HFFc6 (cell line): ENCODE measurements around the gene NHSL2. TPM values are rescaled to one million over a fixed set of nuclear protein-coding genes. Genes with fewer than 3 reads are reported as not detected.

ENCODE experiments used
- DNase-seq: peaks from one replicate; pipeline ENCODE4 v3.0.0-alpha.2; 2018
- H3K27ac Mint-ChIP-seq: 2 replicates; pipeline ENCODE4 v1.8.0; 2020; ENCODE audit warnings: mild to moderate bottlenecking, mixed read lengths
- H3K27me3 Mint-ChIP-seq: 2 replicates; pipeline ENCODE4 v1.8.0; 2021; ENCODE audit warnings: mild to moderate bottlenecking, moderate library complexity, mixed read lengths; ENCODE audit not compliant: insufficient read depth
- H3K36me3 Mint-ChIP-seq: 2 replicates; pipeline ENCODE4 v1.8.0; 2021; ENCODE audit warnings: low read depth, mixed read lengths
- H3K4me1 Mint-ChIP-seq: 2 replicates; pipeline ENCODE4 v1.8.0; 2020; ENCODE audit warnings: low read depth, mixed read lengths
- H3K4me3 Mint-ChIP-seq: 2 replicates; pipeline ENCODE4 v1.8.0; 2020; ENCODE audit warnings: mild to moderate bottlenecking, moderate library complexity, mixed read lengths
- H3K9me3 Mint-ChIP-seq: 2 replicates; pipeline ENCODE4 v1.8.0; 2020; ENCODE audit warnings: mild to moderate bottlenecking, mixed read lengths
- CTCF ChIP-seq: fragments of 200-600 bp; sonication (generic); IDR thresholded peaks from 2 replicates; pipeline ENCODE4 v1.5.0; 2021; ENCODE audit warnings: antibody characterized with exemption, mild to moderate bottlenecking
- total RNA-seq, 6 experiments: library from RNA; stranded (reverse); fragmentation: NEBNext Ultra II Directional; extraction: Animal tissue kit (Norgen Biotek cat#: 25700); gene quantifications; 2 replicates in 1 of 6; 3 replicates in 5 of 6; pipeline ENCODE4 v1.2.3, GENCODE V29; 2021

The NHSL2 gene
- total RNA-seq, 6 experiments from 2014 or later, result 0.28 to 1.1 (median 0.52) TPM

DNA sequence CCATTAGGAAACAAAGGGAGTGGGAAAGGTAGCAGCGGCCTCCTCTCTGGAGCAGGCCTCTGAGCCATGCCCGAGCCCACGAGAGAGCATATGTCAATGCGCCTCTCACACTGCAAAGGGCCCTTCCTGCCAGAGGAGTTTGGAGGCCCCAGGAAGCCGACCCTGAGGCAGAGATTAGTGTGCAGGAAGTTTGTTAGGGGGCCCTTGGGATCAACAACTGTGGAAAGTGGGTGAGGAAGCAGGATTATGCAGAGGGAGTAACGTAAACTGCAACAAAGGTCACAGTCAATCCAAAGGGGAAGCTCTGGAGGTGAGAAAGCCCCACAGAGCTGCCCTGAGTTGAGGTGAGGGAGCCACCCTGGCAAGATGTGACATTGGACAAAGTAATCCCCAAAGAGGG, 203.7 kb downstream of the NHSL2 start:
- H3K27me3 Mint-ChIP-seq, result peaks cover 16% of the 10 kb centered on the region
- no peak overlapping the region for H3K27ac Mint-ChIP-seq
- H3K4me3 Mint-ChIP-seq, result no peak overlapping the region
- H3K9me3 Mint-ChIP-seq, result no peaks in the 10 kb centered on the region
- no peak for TF ChIP-seq CTCF
- no peak for DNase-seq
- H3K36me3 Mint-ChIP-seq, result no peaks in the 10 kb centered on the region
- no peaks in the 10 kb centered on the region for H3K4me1 Mint-ChIP-seq

GRCh38 chrX:72114807-72115206, 204.2 kb downstream of the NHSL2 start:
- H3K9me3 Mint-ChIP-seq, result no peaks in the 10 kb centered on the region

DNA sequence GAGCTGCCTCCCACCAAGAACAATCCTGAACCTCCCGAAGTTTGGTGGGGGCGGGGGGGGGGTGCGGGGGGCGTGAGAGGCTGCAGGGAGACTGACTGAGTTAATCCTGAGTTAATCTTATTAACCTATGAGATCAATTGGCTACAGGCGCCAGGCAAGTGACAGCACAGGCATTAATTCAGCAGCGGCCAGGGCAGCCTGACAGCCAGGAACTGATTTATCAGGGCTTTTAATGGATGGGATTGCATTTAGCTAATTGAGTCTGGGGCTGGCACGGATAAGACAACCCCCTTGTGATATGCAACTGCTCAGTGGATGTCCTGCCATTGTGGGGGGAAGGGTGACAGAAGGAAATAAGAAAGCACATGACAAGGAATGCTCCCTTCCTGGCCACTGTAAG, 204.7 kb downstream of the NHSL2 start:
- DNase-seq, result no peak
- Mint-ChIP-seq H3K9me3 (no peaks in the 10 kb centered on the region), H3K27ac (no peak overlapping the region), H3K27me3 (peaks cover 16% of the 10 kb centered on the region), H3K36me3 (no peaks in the 10 kb centered on the region), H3K4me3 (no peak overlapping the region), H3K4me1 (no peaks in the 10 kb centered on the region)
- TF ChIP-seq CTCF, result no peak

More at GRCh38 chrX:72114807-72115206, 204.2 kb downstream of the NHSL2 start:
- no peak for TF ChIP-seq CTCF
- no peaks in the 10 kb centered on the region for H3K36me3 Mint-ChIP-seq
- H3K4me1 Mint-ChIP-seq, result no peaks in the 10 kb centered on the region
- no peak overlapping the region for H3K27ac Mint-ChIP-seq
- no peak for DNase-seq
- peaks cover 16% of the 10 kb centered on the region for H3K27me3 Mint-ChIP-seq
- H3K4me3 Mint-ChIP-seq, result no peak overlapping the region

GRCh38 chrX:72117636-72118210, 207.1 kb downstream of the NHSL2 start:
- H3K27me3 Mint-ChIP-seq, result peaks cover 15% of the 10 kb centered on the region; the same call in 1 of the 2 replicates

GRCh38 chrX:72120837-72121236, 210.2 kb downstream of the NHSL2 start:
- Mint-ChIP-seq H3K36me3 (no peaks in the 10 kb centered on the region), H3K4me1 (peaks cover 11% of the 10 kb centered on the region), H3K4me3 (no peak overlapping the region), H3K9me3 (no peaks in the 10 kb centered on the region), H3K27ac (no peak overlapping the region), H3K27me3 (peaks cover 29% of the 10 kb centered on the region)
- DNase-seq, result no peak
- TF ChIP-seq CTCF, result no peak

More at GRCh38 chrX:72117636-72118210, 207.1 kb downstream of the NHSL2 start:
- no peak for DNase-seq
- Mint-ChIP-seq H3K4me3 (no peak overlapping the region), H3K27ac (no peak overlapping the region), H3K4me1 (peaks cover 11% of the 10 kb centered on the region), H3K36me3 (no peaks in the 10 kb centered on the region), H3K9me3 (no peaks in the 10 kb centered on the region)
- no peak for TF ChIP-seq CTCF
